Ramos (cell line): Measurements from ENCODE around the gene DENND2A.
"Not testable (repeated sequence)": the region's sequence is repeated elsewhere in the genome, so short reads cannot be mapped to it uniquely, and the experiment has no call there.

Source experiments
- in situ Hi-C: fragments of 300-500 bp; cut with MboI; formaldehyde crosslinking; loops from one replicate; pipeline ENCODE4 v1.14.3; 2022; ENCODE audit warnings: low sequenced_read_pairs; ENCODE audit not compliant: unreplicated experiment

The DENND2A gene

GRCh38 chr7:140673774-140674155, 33.2 kb upstream of the DENND2A start:
- in situ Hi-C loops, result no loop called here

- in situ Hi-C loops, result no loop called here
Observed at GRCh38 chr7:140673063-140673773, 32.6 kb upstream of the DENND2A start.

- in situ Hi-C loops, result no loop called here
Observed at GRCh38 chr7:140672382-140673062, 31.9 kb upstream of the DENND2A start, which contains the start of gene ADCK2. TSS of gene ADCK2 (plus strand) at chr7:140672945. CDS start at chr7:140673331, 386 bp downstream.

GRCh38 chr7:140671966-140672365, 31.4 kb upstream of the DENND2A start:
- in situ Hi-C loops, result no loop called here

DNA sequence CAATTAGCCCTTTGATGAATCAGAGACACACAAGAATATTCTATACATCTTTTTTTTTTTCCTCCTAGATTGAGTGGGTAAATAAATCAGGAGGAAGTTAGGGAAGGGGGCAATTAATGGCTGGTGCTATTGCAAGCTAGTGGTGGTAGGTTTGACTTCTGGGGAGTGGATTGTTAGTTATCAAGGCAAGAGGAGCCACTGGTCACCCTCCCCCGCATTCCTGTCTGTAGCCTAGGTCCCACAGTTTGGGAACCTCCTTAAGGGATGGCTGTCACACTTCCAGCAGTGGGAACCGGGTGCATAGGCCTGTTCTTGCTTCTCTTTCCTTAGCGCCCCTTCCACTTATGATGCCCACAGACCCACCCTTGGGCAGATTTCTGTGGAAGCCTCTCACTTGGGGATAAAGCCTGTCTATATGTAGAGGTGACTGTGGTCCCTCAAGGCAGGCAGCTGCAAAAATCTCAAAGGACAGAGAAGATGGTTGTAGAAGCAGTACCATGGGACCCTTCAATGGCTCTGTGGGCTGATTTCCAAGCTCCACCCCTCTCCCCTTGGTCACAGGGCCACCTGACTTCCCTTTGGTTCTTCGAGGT, 29.8 kb upstream of the DENND2A start:
- in situ Hi-C loops, result no loop called here

GRCh38 chr7:140669862-140670261, 29.2 kb upstream of the DENND2A start:
- in situ Hi-C loops, result not testable (repeated sequence)

DNA sequence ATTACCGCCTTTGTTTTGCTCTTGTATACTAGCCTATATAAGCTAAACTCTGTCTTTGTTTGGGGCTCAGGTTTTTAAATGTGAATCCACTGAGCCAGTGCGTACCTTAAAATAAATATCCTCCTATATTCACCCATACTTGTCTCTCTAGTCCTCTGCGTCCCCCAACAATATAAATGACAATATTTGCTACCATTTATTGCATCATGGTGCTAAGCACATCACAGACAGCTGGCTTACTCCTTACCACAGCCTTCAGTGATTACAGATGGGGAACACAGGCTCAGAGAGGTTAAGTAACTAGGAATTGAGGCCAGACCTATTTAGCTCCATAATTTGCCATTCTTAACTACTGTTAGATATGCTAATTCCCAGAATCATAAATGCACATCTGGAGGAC, 28.7 kb upstream of the DENND2A start:
- in situ Hi-C loops, result no loop called here

DNA sequence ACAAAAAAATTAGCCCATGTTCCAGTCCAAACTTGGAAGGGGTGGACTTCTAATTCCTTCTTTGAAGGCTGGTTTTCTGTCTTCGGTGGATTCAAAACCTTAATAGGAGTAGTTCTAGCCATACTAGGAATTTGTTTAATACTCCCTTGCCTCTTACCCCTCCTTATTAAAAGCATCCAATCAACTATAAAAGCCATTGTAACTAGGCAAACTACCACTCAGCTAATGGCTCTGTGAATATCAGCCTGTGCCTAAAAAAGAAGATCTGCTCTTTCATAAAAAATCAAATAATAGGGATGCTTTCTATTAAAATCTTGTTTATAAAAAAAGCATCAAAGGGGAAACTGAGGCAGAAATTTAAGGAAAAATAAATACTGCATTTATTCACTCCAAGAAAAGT, 28.0 kb upstream of the DENND2A start:
- in situ Hi-C loops, result no loop called here

DNA sequence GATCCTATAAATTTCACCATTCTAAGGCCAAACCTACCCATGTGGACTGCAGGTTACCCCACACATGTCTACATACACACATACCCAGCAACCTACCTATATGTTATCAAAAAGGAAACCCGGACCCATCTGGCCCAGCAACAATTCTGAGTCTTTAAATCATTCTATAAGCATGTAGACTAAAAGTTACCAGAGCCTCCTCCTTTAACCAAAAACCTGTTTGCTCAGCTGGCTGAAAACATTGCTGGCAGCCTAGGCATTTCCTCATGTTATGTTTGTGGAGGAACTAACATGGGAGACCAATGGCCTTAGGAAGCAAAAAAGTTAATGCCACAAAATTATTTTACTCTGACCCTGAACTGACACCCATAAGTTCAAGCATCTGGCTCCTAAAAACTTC, 26.9 kb upstream of the DENND2A start:
- in situ Hi-C loops, result no loop called here

DNA sequence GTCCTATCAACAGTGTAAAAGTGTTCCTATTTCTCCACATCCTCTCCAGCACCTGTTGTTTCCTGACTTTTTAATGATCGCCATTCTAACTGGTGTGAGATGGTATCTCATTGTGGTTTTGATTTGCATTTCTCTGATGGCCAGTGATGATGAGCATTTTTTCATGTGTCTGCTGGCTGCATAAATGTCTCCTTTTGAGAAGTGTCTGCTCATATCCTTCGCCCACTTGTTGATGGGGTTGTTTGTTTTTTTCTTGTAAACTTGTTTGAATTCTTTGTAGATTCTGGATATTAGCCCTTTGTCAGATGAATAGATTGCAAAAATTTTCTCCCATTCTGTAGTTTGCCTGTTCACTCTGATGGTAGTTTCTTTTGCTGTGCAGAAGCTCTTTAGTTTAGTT, 22.3 kb upstream of the DENND2A start:
- in situ Hi-C loops, result not testable (repeated sequence)

- in situ Hi-C loops, result no loop called here
Observed at GRCh38 chr7:140661124-140661523, 20.5 kb upstream of the DENND2A start.

- in situ Hi-C loops, result no loop called here
Observed at GRCh38 chr7:140659856-140660255, 19.2 kb upstream of the DENND2A start.

DNA sequence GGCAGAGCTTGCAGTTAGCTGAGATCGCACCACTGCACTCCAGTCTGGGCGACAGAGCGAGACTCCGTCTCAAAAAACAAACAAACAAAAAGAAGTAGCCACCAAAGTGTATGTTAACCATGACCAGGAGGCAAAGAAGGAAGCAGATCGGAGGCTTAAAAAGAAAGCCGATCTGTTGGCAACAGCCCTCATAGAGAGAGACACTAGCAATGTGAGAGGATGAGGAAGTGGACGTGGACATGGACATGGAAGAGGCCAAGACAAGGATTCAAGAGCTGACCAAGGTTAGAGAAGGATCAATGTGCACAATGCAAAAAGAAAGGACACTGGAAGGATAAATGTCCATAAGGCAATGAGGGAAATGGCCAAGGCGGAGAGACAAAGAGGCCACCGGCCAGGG, 17.3 kb upstream of the DENND2A start:
- in situ Hi-C loops, result no loop called here

DNA sequence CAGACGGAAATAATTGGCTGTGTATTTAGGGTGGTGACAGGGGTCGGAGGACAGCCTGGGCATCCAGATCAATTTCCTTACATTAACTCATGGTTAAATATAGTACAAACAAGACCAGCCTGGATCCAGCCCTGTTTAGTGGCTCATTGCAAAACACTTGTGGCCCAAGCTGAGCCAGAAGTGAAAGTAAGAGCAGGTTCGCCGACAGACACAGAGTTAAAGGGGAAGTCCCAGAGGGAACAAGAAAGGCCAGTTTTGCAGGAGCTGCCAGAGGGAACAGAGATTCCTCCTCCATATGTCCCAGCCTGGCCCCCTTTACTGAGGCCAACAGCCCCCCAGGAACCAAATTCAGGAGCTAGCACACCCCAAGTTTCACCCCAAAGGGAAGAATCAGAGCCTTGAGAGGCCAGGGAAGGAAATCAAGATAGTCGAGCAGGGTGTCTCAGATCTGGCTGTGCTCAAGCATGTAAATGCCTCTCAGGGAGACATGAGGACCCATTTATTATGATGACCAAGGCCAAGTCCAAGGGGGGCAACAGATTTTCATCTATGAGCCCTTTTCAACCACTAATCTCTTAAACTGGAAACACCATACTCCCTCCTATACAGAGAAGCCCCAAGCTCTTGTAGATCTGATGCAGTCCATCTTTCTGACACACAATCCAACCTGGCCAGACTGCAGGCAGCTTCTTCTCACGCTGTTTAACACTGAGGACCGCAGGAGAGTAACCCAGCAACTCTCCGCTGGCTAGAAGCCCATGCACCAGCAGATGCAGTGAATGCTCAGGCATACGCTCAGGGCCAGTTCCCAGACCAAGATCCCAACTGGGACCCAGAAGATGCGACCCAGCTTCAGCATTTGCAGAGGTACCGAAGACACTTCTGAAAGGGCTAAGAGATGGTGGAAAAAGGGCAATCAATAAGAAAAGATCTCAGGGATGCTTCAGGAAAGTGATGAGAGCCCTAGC, 16.2 kb upstream of the DENND2A start:
- in situ Hi-C loops, result no loop called here

- in situ Hi-C loops, result no loop called here
Observed at GRCh38 chr7:140655511-140656408, 15.1 kb upstream of the DENND2A start.

DNA sequence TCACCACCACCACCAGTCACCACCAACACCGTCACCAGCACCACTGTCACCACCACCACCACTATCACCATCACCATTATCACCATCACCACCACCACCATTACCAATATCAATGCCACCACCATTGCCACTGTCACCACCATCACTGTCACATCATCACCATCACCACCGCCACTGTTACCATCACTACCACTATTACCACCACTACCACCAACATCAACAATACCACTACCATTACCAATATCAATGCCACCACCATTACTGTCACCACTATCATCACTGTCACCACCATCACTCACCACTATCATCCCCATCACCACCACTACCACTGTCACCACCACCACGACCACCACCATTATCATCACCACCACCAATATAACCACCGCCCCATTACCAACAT, 14.0 kb upstream of the DENND2A start:
- in situ Hi-C loops, result no loop called here

DNA sequence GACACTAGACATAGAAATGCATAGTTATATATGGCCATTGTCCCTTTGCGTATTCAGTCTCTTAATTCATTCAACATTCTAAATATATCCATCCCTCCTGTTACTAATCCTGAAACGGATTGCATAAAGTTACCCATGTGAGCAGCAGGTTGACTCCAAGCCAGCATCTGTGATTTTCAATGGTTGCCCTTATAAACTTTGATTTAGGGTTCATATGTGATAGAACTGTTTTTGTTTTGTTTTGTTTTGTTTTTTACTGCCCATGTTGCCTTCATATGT, 13.4 kb upstream of the DENND2A start:
- in situ Hi-C loops, result no loop called here

- in situ Hi-C loops, result no loop called here
Observed at GRCh38 chr7:140653319-140654108, 12.9 kb upstream of the DENND2A start.

DNA sequence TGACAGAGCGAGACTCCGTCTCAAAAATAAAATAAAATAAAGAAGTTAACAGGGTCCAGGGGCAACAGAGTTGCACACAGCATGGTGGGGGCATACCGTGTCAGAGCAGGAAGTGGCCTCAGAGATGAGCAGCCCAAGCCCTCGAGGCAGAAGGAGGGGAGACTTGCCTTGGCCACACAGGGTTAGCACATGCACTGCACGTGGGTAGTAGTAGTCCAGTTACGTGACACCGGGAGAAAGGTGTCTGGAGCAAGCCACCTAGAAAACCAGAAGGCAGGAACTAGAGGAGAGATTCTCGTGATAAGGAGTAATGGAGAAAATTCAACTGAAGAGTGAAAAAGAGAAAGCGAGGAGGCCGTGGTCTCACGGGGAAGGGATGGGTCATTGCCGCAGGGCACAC, 9.8 kb upstream of the DENND2A start:
- in situ Hi-C loops, result no loop called here
